Fibroblast of skin of left biceps (primary cell): Measurements from ENCODE around the gene KRCC1.
"Not testable (repeated sequence)": the region's sequence is repeated elsewhere in the genome, so short reads cannot be mapped to it uniquely, and the experiment has no call there.

Experiments
- DNase-seq, 2 experiments: peaks; one replicate each; pipeline ENCODE4 v3.0.0-alpha.2; 2013; ENCODE audit warnings: low read depth in 2 of 2

The KRCC1 gene

DNA sequence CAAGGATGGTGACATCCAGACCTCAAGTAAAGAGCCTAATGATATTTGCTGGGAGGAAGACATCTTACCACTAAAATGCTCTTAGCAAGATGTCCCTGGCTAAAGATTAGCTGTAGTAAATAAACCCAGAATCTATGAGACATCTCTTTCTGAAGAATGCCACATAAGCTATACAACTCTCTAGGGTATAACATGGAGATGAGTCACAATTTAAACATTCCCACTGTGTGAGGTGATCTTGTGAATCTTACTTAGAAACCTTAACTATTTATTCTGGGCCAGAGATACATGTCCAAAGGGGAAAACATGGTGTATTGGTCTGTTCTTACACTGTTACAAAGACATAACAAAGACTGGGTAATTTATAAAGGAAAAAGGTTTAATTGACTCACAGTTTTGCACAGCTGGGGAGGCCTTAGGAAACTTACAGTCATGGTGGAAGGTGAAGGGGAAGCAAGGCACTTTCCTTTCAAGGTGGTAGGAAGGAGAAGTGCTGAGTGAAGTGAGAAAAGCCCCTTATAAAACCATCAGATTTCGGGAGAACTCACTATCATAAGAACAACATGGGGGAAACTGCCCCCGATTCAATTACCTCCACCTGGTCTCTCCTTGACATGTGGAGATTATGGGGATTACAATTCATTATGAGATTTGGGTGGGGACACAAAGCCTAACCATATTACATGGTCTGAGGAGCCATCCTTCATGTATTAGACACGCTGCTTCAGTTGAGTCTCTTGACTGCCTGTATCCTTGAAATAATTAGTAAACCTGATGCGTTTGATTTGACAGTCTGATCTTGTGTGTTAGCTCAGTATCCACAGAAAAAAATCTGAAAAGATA is 17.1 kb downstream of the KRCC1 start:
- peak; percentile 87 for DNase-seq

DNA sequence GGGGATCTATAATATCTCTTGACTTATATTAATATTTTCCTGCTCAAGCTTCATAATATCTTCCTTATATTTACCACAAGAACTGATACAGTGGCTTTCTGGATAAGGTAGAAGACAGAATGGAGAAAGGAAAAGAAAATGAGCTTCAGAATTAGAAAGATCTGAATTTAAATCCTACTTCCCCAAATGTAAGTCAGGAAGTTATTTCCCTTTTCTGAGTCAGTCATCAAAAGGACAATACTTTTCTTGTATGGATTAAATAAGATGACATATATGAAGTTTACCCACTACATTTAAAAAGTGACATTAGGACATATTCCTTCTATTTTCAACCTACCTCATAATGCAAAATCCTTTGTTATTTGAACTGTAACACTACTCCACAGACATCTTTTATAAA is 19.0 kb downstream of the KRCC1 start:
- no peak for DNase-seq

DNA sequence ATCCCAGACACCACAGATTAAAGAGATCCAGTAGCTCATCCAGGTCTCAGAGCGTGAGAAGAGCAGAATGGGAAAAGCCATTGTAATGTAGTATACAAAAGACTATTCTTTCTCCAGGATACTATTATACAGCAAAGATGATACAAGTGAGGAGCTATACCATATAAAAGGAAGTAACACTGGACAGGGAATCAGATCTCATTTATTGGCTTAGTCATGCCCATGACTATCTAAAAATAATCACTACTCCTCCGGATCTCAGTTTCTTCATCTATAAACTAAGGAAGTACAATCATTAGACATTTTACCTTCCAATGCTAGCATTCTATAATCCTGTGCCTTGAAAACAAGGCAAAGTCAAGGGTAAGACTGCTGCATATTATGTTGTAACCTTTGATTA is 19.4 kb downstream of the KRCC1 start:
- DNase-seq: no peak

DNA sequence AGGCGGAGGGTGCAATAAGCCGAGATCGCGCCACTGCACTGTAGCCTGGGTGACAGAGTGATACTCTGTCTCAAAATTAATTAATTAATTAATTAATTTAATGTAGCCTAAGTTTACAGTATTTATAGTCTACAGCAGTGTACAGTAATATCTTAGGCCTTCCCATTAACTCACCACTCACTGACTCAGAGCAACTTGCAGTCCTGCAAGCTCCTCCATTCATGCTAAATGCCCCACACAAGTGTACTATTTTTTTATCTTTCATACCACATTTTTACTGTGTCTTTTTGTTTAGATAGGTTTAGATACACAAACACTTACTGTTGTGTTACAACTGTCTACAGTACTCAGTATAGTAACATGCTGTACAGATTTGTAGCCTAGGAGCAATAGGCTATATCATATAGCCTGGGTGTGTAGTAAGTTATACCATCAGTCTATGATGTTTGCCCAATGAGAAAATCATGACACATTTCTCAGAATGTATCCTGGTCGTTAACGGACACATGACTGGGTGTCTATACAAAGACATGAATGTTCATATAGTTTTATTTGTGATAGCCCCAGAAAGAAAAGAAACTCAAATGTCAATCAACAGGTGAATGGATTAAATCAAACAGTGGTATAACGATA is 23.4 kb downstream of the KRCC1 start:
- no peak for DNase-seq

DNA sequence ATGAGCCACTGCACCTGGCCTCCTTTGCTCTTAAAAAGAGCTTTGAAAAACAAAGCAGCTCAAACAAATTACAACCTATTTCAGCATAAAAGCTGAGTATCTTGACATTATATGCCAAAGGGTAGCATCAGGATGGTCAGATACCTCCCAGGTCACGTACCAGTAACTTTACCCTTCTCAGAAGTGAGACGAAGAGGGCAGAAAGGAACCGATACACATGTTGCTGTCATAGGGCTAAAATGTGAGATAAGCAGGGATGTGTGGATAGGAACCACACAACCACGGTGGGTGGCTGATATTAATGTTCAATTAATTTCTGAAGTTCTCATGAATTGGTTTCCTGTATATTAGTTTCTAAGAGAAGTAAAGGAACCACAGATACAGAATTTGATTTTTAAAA is 26.7 kb downstream of the KRCC1 start:
- DNase-seq: no peak

DNA sequence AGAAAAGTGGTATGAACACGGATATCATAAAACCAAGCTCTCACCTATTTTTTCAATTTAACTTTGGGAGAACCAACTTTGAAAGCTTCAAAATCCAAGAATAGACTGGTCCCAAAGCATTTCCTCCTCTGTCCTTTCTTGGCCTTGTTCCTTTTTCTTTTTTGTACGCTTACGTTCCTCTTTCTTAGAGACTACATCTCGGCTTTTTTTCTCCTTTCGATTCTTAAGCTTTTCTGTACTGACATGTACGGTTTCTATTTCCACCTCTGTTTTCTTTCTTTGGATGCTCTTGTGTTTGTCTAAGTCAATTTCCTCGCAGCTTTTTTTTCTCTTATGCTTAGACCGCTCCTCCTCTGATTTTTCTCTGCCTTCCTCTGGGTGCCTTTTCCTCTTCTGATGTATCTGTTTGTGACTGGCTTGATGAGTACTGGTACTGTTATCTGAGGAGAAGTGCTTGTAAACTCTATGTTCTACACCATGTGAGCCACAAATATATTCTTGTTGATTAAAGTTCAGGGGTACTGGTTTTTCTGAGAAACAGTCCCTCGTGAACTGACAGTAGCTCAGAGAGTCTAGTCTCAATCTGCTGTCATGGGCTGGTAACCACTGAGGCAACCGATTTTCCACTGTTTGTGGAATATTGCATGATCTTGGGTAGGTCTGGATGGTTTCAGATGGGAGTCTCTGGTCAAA is 27.7 kb downstream of the KRCC1 start:
- DNase-seq: no peak

DNA sequence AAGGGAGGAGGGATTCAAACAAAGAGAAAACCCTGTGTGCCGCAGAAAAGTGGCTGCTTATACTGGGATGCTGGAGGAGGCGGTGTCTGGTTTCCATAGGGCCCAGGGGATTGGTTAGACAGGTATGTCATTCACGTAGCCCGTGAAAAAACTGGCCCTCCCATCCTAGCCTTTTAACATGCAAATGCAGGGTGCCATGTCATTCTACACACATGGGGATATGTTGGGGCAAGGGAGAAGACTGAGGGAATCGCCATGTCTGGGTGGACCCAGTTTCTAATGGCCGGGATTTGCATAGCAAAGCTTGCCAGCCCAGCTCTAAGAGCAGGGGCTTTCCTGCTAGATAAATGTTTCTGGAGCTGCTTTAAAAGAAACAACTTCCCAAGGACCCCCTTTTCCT is 31.1 kb downstream of the KRCC1 start:
- DNase-seq: no peak

DNA sequence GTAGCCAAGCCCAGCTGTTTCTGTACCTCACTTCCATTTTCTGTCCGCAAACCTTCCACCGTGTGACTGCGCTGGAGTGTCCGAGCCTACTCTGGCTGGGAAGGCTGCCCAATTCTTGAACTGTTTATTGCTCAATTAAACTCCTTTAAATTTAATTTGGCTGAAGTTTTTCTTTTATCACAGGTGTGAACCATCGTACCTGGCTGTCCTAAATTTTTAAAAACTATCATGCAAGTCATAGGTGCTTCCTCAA is 33.0 kb downstream of the KRCC1 start:
- DNase-seq: no peak

DNA sequence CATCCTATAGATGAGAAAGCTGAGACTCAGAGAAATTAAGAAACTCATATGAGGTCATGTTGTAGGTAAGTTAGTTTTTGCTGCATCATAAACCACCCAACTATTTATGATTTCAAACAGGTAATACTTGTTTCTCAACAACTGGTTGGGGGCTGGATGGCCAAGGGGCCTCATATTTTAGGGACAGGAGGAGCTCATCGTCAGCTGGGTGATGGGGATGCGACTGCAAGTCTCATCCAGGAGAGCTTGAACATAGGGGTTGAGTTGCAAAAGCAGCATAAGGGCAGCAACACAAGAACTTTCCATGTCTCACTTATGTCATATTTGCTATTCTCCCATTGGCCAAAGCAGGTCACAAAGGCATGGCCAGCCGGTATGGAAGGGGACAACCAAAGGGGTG is 35.6 kb downstream of the KRCC1 start:
- DNase-seq: no peak

DNA sequence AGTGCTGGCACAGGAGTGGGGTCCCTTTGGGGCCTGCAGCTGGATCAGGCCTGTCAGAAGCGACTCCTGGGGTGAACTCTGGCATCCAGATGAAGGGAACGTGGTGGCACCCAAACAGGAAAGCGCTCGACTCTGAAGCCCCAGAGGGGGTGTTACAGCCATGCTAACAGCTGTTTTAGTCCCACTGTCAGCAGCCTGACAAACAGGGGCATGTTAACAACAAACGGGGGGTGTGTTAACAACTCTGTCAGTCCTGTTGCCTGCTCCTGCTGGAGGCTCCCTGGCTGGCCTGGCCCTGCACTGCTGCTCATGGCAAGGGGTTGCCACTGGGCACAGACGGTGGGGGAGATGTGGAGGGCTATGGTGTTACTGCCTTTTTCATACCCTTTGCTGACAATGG is 36.7 kb downstream of the KRCC1 start:
- no peak for DNase-seq

DNA sequence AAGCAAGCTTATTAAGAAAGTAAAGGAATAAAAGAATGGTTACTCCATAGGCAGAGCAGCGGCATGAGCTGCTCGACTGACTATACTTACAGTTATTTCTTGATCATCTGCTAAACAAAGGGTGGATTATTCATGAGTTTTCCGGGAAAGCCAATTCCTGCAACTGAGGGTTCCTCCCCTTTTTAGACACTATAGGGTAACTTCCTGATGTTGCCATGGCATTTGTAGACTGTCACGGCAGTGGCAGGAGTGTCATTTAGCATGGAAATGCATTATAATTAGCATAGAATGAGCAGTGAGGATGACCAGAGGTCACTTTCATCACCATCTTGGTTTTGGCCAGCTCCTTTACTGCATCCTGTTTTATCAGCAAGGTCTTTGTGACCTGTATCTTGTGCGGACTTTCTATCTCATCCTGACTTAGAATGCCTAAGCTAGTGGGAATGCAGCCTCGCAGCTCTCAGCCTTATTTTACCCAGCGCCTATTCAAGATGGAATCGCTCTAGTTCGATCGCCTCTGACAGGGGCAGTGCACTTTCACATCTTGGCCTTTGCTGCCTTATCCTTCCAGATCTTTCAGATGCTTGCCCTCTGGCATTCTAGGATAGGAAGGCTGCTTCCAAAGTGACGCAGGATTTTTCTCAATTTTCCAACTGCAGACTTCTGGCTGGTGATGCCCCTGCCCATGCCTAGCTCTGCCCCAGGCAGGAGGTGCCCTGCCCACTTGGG is 37.3 kb downstream of the KRCC1 start:
- not testable (repeated sequence) for DNase-seq

DNA sequence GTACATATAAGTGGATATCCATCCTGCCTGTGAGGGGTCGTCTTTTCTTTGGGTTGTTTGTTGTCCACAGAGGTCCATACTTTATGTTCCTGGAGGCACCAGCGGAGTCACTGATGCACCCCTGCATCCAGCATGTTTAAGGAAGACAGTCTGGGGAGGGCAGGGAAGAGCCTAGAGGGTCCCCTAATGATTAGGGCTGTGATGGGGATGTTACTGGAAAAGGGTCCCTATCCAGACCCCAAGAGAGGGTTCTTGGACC is 37.9 kb downstream of the KRCC1 start:
- DNase-seq: not testable (repeated sequence)

DNA sequence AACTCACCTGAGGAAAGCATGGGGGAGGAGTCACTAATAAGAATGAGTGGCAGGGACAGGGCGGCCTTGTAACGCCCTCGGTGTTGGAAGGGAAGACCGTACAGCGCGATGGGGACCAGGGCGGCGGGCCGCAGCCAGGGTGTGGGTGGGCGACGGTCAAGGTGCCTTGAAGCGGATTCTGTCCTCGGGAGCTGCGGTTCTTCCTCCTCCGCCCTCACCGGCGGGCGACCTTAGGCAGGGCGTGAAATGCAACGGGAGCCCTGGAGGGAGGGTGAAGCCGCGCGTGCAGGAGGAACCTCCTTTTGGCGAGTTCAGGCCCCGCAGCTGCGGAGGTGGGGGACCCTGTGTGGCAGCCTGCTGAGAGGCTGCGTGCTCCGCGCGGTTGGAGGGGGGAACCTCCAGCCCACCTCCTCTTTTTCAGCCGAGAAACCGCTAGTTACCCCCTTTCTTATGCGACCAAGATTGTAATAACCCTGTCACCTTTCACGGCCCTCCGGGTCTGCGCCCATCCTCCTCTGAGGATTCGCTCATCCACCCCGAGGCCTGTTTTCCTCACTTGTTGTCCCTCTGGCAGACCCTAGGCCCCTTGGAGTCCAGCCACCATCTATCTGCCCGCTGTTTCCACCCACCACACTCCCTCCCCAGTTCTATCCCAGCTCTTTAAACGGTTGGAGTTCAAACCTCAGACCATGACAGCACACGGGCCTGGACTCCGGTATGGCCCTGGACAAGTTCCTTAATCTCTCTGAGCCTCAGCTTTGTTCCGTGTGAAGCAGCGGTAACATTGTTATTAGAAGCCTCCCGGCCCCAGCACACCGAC is 38.4 kb downstream of the KRCC1 start:
- no peak for DNase-seq

DNA sequence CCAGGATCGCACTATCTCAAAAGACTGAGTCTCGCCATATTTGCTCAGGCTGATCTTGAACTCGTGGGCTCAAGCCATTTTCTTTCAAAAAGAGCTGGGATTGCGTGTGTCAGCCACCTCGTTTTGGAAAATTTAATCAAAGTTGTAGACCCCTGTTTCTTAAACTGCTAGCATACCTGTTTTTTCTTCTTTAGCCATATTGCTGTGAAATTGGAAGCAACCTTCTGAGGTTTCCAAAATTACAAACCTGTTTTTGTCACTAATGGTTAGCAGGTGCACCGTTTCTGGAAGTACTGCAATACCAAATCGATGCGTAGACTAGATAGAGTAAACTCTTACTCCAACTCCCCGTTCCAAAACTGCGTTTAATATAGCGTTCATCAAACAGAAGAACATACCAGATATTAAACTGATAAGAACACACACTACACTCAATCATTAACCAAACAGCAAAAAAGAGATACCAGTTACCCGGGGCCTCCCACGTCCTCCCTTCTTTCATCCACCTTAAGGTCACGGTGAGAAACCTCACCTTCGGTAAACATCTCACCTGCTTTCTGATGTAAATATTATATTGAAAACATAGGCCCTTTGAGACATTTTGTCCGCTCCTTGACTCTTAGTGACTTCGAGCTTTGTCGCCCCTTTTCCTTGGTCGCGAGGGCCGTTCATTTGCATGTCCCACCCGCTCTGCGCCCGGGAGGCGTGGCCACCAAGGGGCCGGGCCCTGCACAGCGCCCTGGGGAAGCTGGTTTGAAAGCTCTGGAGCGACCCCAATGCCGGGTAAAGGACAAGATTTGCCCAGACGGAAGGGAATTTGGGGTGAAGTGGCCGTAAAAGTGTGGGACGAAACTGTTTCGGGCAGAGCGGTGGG is 39.3 kb downstream of the KRCC1 start, which contains the start of gene RNU2-63P:
TSS of gene RNU2-63P (minus strand) at position 462 of the 874 bp plus-strand sequence.
- DNase-seq: peak; percentile 90 to 92

DNA sequence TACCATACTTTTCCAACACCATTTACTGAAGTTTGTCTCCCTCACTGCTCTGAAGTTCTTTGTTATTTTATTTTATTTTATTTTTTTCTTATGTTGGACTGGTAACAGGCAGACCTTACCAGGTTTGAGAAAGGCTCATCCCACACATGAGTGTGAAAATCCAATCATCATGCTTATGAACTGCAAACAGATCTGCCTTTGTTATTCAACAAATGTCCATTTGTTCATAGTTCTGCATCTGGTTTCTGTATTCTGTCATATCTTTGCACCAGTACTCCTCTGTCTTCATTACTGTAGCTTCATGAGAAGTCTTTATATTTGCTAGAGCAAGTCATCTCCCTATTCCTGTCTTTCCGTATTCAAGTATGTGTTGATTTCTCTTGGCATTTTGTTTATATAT is 44.6 kb downstream of the KRCC1 start:
- DNase-seq: no peak

DNA sequence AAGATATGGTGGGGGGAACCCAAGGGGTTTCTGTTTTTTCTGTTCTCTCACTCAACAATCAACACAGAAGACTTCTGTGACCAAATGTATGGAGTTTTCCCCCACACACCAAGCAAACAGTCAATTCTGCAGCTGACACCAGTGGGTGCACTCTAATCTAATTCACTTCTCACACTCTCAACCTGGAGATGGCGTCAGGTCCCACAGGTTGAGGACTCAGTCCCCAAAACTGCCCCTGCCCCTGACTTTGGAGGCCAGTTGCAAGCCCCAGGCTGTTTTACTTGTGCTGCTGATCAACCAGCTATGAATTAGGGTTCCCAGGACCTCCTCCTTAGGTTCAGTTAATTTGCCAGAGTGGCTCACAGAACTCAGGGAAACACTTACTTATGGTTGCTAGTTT is 45.4 kb downstream of the KRCC1 start:
- no peak for DNase-seq

DNA sequence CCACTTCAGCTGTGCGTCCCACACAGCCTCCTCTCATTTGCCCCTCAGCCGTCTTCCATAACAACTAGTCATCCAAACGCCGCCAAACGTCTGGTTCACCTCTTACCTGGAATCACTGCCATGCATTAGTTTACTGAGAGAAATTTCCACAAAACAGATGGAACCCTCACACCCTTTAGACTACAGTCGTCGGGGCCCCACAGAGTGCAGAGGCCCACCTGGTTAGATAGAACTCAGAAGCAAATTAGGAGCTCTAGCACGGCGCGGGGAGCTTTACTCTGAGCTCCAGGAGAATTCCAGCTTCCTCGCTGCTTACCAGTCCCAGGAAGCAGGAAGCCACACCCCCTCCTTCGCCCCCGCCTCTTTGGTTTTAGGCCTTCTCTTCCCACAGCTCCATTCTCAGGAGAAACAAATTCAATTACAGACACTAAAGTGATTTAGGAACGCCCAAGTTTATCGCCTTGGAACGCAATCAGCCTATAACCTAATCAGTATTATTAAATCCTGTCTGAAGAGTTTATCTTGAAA is 48.6 kb downstream of the KRCC1 start:
- no peak for DNase-seq

DNA sequence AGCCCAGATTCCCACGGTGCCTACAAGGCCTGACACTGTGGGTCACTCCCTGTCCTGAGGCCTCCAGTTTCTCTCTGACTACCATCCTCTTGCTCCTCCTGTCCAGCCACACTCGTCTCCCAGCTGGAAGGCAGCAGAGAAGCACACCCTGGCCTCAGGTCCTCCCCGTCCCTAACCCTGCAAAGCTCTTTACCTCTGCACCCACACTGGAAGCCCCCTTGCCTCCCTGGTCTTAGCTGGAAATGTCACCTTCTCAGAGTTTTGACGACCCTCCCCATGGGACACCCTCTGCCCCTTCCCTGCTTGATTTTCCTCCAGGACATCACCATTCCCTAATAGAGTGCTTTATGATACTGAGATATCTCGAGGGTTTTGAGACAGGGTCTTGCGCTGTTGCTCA is 49.8 kb downstream of the KRCC1 start:
- no peak for DNase-seq

DNA sequence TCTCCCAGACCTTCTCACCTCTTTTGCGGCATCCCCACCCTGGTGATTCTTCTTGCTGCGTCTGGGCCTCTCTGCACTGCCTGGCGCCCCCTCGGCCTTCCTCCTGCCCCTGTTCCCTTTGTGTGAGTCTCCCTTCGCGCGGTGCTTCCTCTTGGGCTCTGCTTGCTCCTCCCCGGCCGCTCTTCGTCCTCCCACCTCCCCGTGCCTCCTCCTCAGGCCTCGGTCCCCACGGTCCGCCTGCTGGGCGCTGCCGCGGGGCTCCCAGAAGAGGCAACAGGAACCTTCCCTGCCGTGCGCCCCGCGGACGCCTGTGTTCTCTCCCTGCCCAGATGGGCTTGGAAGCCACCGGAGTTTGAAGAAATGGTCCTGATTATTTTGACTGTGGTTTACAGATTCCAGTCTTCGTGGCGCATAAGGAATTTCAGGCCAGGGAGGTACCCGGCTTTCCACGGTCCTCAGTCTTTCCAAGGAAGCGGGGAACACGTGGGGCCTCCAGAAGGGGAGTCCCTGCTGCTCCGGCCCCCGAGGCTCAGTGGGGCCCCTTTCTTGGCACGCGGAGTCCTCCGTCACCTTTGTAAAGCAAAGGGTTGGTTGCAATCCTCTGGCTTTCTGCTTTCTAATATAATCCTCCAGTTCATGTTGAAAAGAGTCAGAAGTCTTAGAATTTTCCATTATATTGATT is 52.4 kb downstream of the KRCC1 start:
- DNase-seq: no peak

DNA sequence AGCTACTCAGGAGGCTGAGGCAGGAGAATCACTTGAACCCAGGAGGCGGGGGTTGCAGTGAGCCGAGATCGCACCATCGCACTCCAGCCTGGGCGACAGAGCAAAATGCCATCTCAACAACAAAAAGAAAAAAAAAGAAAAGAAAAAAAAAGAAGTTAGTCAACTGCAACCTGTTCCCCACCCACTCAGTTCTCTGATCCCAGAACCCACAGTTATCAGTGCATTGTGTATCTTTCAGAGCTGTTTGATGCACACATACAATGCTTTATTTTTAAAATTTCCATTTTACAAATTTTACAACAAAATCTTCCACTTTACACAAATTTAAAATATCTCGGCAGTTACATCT is 53.2 kb downstream of the KRCC1 start:
- DNase-seq: no peak
